AG08395 (cell line): ENCODE measurements around the gene SH3BP5L.
A peak's percentile ranks its signal among the peaks of the same experiment; 100 is the strongest.

Experiments
- DNase-seq: peaks from one replicate; pipeline ENCODE4 v3.0.0; 2012; ENCODE audit warnings: mixed read lengths, low spot score

SH3BP5L gene

DNA sequence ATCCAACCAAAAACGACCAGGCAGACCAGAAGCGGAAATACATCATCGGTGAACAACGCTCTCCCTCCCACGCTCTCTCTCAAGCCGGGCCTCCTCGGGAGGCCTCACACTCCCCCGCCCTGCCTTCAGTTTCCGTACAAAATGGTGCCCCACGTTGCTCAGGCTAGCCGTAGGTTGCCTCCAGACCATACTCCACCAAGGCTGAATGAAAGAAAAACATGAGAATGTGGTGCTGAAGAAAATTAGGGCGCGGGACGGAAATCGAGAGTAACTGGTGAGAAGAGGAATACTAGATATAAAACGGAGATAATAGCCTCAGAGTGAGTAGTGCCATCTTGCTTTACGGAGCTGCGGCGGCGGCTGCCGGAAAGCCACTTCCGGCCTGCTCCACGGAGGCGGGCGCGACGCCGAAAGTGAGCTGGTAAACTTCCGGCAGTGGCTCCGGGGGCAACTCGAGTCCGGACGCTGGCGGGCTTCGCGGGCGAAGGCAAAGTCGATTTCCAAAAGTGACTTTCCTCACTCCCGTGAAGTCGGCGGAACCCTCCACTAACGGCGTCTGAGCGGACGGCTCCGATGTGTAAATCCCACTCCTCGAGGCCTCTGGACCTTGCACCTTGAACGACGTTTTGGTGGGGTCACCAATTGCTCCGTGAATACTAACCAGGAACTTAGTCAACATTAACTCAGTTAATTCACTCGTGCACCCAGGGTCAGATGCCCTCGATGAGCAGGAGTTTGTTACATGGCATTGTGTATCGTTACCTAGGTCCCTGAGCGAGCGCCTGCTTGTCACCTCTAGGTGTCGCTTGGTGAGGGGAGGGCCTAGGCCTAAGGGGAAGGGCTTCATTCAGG, at the start of gene SH3BP5L:
TSS of gene SH3BP5L (minus strand) at position 7 of the 852 bp plus-strand sequence. CDS start 980 bp downstream, outside the sequence.
- peak; percentile 95 for DNase-seq

DNA sequence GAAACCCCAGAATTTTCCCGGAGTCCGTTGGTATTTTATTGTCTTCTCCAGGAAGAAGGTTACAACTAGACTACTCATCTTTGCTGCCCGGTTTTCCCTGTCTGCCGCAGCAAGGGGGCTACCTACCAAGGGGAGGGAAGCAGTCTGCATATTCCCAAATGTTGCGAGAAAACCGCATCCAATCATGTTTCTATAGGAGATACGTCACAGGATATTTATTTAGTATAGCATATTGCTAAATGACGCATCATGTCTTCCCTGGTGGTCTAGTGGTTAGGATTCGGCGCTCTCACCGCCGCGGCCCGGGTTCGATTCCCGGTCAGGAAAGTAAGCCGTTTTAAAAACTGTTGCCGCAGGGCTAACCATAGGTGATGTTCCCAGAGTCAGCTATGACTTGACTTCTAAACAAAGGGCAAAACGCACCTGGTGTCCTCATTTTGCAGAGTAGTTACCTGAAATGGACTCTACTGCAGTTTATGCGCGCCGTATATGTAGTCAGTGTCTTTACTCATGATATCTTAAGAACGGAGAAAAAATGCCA, 48.3 kb upstream of the SH3BP5L start:
- DNase-seq: peak; percentile 77

DNA sequence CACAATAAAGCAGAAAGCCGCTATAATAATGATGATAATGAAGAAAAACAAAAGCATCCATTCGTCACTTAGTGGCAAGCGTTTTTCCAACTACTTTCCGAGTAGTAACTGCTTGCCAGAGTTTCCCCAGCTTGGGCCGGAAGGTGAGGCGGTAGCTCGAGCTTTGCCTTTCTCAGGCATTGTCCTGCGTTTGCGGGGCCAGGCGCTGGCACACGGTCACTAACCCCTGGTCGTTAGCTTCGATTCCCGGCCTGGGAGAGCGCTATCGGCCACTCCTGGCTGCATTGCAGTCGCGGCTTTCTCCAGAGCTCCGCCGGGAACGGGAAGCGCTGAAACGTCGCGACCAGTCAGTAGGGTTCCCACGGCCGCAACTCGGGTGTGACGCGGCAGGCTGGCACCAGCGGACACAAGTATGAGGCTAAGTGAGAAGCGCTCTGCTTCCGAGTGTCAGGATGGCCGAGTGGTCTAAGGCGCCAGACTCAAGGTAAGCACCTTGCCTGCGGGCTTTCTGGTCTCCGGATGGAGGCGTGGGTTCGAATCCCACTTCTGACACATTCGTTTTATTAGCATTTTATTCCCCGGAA, 47.8 kb upstream of the SH3BP5L start:
- DNase-seq: peak; percentile 88

DNA sequence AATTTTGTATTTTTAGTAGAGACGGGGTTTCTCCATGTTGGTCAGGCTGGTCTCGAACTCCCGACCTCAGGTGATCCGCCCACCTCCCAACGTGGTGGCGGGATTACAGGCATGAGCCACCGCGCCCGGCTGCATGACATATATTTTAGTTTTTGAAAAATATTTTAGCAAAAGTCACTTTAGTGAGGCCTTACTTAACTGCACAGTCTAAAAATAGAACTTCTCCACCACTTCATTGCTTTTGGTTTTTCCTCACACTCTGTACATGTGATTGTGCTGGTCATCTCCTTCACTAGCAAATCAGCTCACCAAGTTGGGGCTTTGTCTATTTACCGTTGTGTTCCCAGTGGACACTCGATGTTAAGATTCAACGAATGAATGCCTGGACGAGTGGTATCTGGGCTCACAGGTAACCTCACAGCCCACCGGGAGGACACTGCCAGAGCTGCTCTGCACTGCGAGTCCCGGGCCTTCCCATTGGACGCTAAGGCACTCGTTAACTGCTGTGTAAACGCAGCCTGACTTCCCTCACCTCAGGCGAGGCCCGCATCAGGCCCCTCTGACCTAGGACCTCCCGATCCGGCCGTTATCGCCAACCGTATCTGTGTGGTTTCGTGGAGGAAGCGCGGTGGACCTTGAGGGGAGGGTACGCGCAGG, 47.2 kb upstream of the SH3BP5L start:
- DNase-seq: peak; percentile 42

DNA sequence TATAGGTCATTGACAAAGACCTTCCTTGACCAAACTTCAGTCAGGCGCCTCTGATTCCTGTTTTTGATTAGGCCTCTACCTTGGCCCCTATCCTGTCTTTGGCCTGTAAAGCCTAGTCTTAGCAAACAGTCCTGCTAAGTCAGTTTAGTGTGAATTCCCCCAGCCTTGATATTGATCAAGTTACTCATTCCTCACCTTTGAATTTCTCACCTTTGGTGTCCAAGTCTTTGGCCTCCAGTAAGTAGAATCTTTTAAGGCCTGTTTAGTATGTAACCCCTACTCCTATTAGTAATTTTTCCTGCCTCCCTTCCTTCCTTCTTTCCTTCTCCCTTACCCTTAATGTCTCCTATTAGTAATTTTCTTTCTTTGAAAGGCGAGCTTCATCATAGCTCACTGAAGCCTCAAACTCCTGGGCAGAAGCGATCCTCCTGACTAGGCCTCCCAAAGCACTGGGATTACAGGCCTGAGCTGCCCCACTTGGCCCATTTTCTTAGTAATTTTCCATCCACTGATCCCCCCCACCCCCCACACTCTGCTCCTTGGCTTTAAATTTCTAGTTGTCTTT, 46.2 kb upstream of the SH3BP5L start:
- no peak for DNase-seq

DNA sequence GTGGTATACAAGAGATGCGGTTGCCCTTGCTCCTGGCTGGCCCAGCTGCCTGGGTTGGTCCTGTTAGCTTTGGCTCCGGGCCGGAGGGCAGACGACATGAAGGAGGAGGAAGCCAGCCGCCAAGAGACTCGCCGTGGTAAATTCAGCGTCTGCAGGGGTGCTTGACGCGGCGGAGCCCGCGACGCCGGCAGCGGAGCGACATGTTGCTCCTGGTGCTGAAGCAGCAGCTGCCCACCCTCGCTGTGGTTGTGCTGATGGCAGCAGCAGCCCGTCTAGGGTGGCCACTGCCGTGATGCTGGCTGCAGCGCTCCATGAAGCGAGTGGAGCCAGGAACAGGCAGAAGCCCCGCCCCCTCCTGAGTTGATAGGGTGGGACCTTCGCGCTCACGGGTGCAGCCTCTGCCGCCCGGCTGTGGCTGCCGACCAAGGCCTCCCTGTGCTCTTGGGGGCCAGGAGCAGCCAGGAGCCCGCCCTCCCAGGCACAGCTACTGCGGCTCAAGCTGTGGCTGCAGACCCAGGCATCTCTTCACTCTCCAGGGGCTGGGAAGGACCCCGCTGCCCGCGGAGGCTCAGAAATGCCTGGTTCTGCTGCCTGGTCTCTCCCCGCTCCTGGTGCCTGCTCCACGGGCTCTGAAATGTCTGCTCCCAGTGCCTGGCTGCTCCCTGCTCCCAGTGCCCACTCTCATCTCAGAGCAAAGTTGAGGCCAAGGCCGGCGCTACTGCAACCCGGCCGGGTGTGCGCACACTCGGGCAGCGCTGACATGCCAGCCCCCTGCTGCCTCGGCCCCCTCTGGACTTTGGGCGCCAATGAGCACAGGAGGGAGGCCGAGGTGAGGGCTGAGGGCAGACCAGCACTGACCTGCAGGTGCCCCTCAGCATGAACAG, 37.5 kb upstream of the SH3BP5L start:
- peak; percentile 72 for DNase-seq

DNA sequence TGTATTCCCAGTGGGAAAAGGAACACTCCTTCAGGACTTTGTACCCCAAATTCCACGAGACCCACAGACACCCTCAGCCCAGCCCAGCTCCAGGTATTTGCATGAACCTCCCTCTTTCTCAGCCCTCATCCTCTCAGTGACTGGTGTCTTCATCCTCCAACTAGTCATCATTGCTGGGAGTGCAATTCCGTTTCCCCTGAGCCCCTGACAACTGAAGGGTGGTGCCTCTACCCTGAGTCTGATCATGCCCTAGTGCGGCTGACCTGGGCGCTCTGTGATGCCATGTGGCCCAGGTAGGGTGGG, 36.9 kb upstream of the SH3BP5L start:
- no peak for DNase-seq

DNA sequence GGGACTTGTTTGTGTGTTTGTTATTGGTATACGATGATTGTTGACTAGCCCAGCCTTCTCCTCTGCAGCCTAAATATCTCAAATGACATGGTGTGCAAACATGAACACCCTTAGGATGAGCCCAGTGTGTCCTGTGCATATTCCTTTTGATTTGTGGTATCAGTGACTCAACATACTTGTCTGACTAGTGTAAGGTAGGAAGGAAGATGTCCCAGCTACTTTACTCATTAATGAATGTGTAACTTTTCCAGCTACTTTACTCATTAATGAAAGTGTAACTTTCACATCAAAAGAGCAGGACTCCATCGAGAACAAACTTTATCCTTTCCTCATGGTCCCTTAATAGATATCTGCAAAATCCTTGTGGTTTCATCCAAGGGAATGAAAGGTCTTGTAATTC, 35.9 kb upstream of the SH3BP5L start:
- DNase-seq: no peak

DNA sequence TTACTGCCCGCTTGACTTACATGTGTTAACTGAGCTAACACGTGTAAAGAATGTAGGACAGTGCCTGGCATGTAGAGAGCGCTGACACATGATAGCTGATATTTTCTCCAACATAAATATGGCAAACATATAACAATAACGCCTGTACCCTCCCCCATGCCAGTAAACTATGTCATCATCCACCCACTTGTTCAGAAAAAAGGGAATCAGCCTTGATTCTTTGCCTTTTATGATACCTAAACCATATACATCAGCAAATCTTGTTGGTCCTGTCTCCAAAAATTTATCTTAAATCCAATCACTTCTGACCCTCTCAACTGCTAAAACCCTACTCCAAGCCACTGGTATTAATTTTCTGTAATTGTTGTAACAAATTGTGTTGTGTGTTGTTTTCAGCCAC, 34.3 kb upstream of the SH3BP5L start:
- DNase-seq: no peak

DNA sequence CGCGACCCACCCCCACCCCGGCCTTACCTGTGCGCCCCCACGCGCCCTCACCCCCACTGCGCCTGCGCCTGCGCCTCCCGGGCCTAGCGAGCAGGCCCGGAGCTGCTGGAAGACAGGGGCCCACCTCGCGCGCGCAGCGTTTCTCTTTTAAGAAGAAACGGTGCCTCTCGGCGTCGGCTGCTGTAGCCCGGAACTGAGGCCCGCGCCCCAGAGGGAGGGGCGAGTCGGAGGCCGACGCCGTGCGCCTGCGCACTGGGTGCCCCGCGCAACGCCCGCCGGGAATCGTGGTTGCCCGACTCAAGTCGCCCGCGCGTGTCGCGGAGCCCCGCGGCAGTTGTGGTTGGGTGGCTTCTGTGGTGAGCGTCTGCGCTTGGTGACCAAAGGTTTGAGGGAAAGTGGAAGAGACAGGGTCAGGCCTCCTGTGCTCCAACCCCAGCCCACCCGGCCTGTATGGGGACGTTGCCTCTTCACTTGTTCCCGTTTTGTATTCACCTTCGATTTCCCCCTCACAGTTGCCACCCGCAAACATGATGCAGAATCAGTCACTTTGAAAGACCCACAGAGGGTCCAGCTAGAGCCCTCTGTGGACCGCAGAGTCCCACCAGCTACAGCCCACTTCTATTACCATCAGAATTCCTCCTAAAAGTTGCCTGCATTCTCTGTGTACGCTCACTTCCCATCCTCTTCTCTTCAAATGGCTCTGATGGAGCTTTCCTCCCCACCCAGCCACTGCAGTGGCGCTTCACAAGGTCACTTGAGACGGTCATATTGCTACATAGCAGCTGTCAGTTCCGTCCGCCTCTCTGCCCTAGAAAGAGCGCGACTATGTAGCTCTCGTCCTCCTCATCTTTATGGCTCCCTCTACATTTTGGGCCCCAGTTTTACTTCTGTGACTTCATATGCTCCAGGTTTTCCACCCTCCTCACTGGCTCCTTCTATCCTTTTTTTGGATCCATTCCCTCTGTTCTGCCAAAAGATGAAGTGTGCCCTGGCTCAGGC, 33.5 kb upstream of the SH3BP5L start, which contains the start of gene ZNF692:
TSS of gene ZNF692 (minus strand) at position 195 of the 999 bp plus-strand sequence. CDS start 776 bp downstream, outside the sequence.
- DNase-seq: peak; percentile 99

DNA sequence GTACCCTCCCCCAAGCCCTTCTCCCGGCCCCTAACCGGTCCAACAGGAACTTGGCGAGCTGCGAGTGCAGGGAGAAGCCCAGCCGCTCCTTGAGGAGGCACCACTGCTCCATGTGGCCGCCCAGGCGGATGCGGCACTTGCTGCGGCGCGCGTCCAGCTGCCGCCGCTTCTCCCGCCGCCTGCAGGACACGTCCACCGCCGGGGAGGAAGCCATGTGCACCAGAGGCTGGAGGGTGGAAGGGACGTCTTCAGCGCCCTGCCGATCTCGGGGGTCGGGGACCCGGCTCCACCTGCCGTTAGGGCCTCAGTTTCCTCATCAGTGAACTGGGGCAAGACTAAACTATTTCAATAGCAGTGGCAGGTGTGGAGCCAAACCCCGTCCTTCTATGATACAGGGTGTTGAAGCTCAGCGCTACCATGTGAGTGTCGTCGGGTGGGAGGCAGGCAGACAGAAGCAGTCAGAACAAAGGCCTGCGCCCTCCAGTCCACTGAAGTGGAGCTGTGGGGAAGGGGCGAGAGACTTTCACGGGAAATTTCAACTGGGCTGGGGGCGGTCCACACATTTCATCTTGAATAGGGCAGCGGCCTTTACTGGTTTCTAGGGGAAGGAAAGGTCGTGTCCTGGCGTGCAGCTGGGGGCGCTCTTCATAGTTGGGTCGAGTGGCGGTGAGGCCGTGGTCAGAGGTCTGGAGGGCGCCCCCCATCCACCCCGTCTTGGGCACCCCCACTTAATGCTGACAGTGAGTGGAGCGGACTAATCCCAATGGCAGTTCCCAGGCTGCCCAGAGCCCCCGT, 32.6 kb upstream of the SH3BP5L start:
- DNase-seq: peak; percentile 75

DNA sequence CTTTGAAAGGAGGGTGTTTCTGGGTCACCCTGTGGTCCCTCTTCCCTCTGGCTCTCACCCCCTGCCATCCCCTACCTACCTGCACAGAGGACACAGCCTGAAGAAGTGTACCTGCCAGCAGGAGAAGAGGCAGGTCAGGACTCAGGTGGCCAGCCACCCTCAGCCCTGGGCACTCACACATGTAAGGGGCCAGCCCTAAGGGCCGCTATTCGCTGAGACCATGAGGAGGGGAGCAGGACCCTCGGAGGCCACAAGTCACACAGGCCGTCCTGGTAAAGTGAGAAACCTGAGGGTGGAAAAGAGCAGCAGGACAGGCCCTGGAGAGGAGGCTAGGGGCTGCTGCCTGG, 32.0 kb upstream of the SH3BP5L start:
- DNase-seq: no peak

DNA sequence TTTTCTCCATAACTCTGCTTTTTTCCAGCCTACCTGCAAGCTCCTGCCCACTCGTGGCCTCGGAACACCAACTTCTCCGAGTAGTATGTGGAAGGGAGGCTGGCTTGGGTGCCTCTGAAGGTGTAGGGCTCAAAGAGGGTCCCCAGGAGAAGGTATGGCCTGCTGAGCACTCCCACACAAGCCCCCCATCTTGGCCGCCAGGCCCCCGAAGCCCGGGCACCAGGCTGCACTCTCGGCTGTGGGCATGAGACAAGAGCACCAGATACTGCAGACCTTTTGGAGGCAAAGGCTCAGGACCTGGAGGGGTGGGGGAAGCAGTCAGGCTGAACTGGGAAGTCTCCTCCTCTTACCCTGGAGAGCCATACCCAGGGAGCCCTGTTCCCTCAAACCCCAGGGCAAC, 31.5 kb upstream of the SH3BP5L start:
- no peak for DNase-seq

DNA sequence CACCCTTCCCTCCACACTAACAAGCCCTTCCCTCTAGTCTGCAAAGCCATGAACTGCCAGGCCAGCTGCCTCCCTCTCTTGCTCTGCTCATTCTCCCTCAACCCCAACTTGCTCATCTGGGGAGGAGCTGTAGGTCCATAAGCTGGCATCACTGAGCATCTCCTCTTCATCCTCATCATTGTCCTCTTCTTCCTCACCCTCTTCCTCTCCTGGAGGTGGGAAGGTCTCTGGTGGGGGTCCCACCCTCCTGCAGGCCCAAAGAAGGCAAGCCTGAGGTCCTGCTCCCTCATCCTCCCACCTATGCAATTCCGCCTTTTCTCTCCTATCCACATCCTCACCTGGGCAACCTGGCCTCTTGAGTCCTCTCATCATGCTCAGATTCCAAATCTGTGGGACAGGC, 30.5 kb upstream of the SH3BP5L start:
- no peak for DNase-seq

DNA sequence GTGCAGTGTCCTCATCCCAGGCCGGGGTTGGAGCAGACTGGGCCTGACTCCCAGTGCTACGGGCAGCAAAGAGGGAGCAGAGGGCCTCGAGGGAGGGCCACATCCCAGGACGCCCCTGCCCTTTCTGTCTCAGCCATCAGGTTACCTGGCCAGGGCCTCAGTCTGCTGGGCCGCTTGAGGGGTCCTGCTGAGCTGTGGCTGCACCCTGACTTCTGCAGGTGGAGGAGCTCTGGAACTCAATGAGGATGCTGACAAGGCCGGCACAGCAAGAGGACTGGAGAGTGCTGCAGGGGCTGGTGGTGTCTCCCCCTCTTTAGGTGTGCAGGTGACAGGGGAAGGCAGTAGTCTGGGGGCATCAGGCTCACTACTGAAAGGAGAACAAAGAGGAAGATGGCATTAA, 29.9 kb upstream of the SH3BP5L start:
- DNase-seq: no peak

DNA sequence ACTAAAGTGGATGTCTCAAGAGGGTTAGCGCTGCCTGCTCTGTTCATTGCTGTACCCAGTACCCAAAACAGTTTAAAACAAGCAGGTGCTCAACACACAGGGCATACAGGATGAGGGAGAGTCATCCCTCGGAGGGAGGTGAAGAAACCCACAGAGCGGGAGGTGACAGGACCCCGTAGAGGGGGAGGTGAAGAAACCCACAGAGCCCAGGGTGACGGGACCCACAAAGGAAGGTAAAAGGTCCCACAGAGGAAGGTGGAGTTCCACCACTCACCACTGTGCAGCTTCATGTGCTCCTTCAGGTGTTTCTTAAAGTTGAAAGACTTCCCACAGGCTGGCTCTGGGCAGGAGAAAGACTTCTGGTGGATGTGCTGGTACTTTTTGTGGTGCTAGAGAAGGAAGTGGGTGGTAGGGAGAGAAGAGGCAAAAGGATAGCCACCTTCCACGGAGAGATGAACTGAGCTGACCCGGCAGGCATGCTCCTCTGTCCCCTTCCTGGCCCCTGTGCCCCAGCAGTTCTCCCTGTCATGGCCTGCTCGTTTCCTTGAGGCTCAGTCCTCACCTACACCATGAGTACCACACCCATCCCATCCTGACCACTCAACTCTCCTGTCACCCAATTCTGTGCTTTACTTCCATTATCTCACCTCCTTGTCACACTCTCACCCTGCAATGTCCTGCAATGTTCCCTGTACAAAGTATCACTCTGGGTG, 28.1 kb upstream of the SH3BP5L start:
- DNase-seq: no peak

DNA sequence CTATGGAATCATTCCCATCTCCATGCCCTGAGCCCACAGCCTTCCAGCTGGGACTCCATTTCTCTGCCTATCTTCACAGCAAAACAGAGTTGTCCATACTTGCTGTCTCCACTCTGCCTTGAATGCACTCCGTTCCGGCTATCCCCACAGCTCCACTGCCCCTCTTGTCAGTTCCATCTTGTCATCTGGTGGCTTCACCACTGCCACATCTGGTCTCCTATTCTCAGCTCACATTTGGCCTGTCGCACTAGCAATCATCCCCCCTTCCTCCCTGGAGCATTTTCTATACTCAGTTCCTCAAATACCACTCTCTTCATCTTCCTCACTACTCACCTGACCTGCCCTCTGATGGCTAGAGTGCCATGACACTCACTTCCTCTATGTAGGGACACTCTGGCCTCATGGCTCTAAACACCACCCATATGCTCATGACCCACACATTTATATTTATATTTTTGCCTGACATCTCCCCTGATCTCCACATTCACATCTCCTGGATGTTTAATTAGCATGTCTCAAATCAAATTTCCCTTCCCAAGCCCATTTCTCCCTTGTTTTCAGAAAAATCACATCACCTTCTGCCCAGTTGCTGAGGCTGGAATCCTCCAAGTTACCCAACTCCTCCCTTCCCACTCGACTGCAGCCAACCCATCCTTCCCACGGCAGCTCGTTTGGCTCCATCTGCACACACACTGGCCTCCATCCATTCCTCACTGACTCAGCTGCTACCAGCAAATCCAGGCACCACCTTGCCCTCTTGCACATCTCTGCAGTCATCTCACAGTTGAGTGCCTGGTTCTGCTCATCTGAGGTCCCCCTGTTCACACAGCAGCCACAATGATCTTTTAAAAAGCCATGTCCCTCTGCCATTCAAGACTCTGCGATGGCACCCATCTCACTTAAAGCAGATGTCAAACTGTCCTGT, 27.0 kb upstream of the SH3BP5L start:
- DNase-seq: peak; percentile 88

DNA sequence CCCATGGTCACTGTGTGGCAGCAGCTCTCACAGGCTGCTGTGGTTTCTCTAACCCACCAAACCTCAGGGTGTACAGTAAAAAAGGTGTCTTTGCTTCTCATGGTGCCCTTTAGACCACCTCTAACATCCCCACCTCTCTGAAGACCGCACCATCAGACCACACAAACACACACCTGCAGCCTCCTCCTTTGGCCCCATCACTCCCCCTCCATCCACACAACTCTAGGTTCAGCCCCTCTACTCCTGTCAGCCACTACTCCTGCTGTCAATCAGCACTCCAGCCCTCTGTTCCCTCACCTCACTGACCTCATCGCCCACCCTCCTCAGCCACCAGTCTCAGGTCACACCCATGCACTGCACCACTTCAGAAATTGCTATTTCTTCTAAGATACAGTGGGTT, 25.7 kb upstream of the SH3BP5L start:
- DNase-seq: no peak
